Activated gamma-delta T cell treated with anti-CD3 and anti-CD28 coated beads, Interleukin-2, amount 50 U/mL, for 16 hours (primary cell): ENCODE data around the gene UBN2.
"Not testable (repeated sequence)": the region's sequence is repeated elsewhere in the genome, so short reads cannot be mapped to it uniquely, and the experiment has no call there.

Source experiments
- DNase-seq: peaks from one replicate; pipeline ENCODE4 v3.0.0-alpha.2; 2020; ENCODE audit warnings: low read depth

Gene UBN2

DNA sequence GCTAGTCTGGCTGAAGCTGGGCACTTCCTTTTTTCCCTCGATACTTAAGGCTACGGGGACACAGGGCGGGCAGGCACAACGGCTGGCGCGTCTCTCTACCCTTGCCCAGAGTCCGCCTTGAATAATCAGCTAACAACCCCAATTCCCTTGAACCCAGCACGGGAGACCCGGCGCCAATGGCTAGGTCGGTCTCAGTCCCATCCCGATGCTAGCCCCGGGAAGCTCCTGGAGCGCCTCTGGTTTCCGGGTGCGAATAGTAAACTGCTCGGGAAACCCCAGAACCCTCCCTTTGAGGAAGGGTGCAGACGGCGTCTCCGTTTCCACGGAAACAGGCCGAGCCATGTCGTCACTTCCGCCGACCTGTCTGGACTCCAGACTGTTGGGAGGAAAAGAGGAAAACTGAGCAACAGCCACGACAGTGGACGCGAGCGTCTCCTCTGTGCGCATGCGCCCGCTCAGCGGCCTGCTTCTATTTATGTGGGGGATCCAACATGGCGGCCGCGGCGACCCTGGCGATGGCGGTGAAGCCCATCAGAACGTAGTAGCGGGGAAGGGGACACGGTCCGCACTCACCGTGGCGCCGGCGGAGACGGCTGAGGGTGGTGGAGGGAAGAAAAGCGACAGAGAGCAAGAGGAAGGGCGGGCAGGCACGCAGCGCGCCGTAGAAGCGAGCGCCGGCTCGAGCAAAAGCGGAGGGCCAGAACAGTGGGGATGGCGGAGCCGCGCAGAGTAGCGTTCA is at the start of gene UBN2:
TSS of gene UBN2 (plus strand) at position 464 of the 739 bp plus-strand sequence. CDS start at position 712, 248 bp downstream.
- DNase-seq, result peak; percentile 80

DNA sequence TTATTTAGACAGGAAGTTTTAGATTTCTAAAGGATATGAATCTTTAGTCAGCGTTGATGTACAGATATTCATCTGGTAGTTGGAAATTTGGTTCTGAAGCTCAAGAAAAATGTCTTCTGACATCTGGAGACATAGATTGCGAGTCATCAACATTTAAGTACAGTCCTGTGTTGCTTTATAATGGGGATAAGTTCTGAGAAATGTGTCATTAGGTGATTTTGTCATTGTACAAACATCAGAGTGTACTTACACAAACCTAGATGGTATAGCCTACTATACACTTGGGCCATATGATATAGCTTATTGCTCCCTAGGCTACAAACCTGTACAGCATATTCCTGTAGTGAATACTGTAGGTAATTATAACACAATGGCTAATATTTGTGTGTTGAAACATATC is 49.6 kb upstream of the UBN2 start:
- no peak for DNase-seq

DNA sequence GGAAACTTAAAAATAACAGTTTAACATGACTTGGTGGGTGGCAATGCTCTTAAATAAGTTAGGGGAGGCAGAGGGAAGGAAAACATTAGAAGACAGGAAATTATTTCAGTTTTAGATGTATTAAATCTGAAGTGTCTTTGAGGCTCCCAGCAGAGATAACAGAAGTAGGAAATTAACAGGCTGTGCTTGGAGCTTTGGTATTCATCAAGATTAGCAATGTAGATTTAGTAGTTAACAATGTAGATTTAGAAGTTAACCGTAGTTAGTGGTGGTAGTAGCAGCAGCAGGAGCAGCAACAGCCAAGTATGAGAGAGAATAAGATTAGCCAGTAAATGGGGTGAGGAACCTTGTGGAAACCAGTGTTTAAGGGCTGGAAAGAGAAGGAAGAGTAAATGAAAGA is 48.7 kb upstream of the UBN2 start:
- DNase-seq, result no peak

DNA sequence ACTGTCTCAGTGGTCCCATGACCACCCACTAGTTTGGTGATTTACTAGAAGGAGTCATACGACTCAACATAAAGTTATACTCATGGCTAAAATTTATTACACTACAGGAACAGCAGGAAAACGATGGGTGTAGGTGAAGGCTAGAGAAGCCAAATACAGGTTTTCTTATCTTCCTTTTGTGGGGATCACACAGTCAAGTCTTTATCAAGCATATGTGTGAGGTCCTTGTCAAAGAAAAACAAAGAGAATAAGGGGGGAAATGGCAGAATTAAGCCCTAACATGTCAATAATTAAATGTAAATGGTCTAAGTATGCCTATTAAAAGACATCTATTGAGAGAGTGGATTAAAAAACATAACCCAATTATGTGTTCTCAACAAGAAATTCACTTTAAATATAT is 47.8 kb upstream of the UBN2 start:
- DNase-seq, result no peak

DNA sequence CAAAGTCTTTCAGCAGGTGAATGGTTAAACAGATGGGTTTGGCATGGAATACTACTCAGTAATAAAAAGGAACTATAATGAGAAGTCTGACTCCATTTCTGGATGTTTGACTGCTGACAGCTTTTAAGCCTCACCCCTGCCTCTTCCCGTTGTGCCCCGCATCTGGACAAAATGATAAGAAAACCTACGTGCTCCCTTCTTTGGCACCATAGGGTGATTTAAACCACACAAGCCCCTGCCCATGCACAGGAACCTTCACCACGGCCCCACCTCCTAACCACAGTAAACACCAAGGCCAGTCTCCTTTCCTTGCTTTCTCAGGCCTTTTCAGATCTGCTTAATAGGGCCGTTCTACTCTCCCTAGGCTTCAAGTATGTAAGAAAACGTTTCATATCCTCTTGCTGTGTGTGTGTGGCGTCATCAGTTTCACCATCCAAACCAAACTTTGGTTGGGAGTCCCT is 47.1 kb upstream of the UBN2 start:
- DNase-seq, result no peak

DNA sequence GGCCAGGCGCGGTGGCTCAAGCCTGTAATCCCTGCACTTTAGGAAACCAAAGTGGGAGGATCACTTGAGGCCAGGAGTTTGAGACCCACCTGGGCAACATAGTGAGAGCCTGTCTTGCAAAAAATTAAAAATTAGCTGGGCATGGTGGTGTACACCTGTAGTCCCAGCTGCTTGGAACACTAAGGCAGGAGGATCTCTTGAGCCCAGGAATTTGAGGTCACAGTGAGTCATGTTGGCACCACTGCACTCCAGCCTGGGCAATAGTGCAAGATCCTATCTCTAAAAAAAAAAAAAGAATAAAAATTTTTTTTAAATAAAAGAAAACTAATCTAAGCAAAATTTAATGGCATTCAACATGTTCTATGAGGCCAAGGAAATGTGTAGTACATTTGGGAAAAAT is 44.9 kb upstream of the UBN2 start:
- no peak for DNase-seq

DNA sequence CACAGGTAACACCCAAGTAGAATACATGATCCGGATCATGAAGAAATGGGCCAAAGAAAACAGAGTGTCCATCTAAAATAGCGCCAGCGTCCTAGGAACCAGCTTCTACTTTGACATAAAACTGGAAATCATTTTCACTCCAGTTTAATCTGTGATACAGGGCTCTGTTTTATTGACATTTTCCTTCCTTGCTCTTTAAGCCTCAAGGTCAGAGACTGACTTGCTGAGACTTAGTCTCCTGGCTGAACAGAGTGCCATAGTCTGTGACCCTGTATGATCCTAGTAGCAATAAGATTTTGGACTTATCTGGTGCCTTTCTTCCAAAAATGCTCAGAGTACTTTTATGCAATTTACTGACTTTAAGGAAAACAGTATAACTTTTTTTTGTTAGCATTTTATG is 41.7 kb upstream of the UBN2 start:
- no peak for DNase-seq

DNA sequence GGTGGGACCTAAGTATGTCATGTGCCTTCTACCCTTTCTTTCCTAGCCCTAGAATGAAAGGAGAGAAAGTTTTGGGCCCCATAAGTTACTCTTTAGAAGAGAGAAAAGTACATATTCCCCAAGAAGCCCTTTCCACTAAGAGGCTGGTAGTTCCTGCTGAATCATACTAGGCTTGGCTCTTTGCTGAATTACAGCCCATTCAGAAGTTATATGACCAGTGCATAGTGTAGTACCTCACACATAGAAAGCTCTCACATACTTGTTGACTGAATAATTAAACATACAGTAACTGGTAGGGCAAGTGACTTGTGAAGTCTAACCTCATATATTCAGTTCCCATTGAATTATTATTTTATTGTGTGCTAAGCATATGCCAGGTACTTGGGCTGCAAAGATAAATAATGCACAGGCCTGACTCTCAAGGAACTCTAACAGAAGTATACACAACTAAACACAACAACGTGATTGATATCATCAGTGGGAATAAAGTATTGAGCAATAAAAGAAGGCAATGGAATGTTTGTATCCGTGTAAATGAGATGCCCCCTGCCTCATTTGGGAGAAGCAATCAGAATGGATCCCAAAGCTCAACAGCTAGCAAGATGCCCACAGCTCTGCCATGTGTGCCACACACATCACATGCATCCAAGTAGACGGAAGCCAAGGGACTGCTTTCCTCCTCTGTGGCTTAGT is 38.9 kb upstream of the UBN2 start:
- DNase-seq, result no peak

DNA sequence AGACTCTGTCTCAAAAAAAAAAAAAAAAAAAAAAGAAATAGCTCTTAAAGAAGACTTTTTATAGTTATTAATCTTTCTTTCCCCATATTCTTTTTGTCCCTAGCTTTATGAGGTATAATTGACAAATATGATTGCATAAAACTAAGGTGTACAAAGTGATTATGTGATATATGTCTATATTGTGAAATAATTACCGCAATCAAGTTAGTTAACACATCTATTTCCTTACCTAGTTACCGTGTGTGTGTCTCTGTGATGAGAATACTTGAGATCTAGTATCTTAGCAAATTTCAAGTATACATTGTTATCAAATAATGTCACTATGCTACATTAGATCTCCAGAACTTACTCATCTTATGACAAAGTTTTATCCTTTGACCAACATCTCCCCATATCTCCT is 30.7 kb upstream of the UBN2 start:
- DNase-seq, result no peak

DNA sequence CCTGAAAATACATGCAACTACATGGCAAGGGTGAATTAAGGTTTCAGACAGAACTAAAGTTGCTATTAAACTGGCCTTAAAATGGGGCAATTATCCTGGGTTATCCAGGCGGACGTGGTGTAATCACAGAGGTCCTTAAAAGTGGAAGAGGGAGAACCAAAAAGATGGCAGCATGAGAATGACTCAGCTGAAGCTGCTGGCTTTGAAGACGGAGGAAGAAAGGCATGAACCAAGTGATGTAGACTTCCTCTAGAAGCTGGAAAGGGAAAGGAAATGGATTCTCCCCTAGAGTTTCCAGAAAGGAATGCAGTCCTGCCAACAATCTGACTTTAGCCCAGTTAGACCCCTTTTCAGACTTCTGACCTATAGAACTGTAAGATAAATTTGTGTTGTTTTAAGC is 27.0 kb upstream of the UBN2 start:
- DNase-seq, result no peak

DNA sequence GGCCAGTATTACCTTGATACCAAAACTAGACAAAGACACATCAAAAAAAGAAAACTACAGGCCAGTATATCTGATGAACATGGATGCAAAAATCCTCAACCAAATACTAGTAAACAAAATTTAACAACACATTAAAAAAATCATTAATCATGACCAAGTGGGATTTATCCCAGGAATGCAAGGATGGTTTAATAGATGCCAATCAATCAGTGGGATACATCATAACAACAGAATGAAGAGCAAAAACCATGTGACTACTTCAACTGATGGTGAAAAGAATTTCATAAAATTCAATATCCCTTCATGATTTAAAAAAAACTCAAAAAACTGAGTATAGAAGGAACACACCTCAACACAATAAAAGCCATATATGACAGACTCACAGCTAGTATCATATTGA is 25.2 kb upstream of the UBN2 start:
- DNase-seq, result no peak

DNA sequence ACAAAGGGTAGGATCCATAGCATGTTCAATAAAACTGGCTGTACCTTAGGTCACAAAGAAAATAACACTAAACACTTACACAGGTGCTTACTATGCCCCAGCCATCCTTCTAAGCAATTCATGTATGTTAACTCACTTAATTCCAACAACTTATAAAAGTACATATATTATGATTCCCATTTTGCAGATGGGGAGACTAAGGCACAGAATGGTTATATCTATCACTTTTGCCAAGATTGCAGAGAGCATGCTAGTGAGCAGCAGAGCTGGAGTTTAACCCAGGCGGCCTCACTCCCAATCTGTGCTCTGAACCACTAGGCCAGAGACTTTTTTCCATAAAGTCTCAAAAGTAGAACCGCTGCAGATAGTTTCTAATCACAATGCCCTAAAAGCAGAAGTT is 18.9 kb upstream of the UBN2 start:
- no peak for DNase-seq

DNA sequence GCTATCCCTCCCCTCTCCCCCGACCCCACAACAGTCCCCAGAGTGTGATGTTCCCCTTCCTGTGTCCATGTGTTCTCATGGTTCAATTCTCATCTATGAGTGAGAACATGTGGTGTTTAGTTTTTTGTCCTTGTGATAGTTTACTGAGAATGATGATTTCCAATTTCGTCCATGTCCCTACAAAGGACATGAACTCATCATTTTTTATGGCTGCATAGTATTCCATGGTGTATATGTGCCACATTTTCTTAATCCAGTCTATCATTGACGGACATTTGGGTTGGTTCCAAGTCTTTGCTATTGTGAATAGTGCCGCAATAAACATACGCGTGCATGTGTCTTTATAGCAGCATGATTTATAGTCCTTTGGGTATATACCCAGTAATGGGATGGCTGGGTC is 17.5 kb upstream of the UBN2 start:
- not testable (repeated sequence) for DNase-seq

DNA sequence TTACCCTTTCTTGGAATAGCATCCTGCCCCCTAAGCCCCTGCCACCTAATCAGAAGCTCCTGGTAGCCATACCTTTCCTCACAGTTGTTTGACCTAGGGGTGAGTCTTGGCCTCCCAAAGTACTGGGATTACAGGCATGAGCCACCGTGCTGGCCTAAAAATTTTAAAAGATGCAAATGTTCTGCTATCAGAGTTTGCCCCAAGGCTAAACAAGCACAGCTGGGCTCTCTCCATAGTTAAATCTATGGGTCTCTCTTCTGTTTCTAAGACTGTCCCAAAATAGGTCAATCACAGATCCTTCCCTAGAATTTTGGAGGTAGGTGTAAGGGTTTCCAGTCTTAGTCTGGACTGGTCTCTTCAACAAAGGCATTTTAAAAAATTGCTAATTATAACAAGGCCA is 12.9 kb upstream of the UBN2 start:
- DNase-seq, result no peak

DNA sequence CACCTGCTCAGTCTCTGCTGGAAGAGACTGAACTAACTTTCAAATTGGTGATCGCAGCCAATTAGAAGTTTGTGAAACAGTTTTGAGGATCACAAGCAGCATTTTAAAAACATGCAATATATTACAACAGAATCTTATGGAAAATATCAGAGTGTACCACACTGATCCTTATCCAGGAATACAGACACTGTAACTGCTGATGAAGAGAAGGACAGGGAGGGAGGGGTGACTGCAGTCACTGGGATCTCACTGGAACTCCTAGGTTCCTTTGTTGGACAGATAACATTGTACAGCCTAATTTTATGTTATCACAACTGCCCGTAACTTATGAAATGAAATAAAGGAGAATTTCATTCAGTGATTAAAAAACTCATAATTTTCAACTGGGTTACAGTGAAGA is 6.8 kb upstream of the UBN2 start:
- no peak for DNase-seq

DNA sequence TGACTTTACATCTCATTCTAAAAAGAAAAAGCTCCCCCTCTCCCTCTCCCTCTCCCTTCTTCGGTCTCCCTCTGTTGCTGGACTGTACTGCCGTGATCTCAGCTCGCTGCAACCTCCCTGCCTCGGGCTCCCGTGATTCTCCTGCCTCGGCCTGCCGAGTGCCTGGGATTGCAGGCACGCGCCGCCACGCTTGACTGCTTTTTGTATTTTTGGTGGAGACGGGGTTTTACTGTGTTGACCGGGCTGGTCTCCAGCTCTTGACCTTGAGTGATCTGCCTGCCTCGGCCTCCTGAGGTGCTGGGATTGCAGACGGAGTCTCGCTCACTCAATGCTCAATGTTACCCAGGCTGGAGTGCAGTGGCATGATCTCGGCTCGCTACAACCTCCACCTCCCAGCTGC is 6.2 kb upstream of the UBN2 start:
- DNase-seq, result not testable (repeated sequence)

DNA sequence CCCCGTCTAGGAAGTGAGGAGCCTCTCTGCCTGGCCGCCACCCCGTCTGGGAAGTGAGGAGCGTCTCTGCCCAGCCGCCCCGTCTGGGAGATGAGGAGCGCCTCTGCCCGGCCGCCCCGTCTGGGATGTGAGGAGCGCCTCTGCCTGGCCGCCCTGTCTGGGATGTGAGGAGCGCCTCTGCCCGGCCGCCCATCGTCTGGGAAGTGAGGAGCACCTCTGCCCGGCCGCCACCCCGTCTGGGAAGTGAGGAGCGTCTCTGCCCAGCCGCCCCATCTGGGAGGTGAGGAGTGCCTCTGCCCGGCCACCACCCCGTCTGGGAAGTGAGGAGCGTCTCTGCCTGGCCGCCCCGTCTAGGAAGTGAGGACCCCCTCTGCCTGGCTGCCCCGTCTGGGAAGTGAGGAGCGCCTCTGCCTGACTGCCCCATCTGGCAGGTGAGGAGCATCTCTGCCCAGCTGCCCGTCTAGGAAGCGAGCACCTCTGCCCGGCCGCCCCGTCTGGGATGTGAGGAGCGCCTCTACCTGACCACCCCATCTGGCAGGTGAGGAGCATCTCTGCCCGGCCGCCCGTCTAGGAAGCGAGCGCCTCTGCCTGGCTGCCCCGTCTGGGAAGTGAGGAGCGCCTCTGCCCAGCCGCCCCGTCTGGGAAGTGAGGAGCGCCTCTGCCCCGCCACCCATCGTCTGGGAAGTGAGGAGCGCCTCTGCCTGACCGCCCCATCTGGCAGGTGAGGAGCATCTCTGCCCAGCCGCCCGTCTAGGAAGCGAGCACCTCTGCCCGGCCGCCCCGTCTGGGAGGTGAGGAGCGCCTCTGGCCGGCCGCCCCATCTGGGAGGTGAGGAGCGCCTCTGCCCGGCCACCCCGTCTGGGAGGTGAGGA is 5.5 kb upstream of the UBN2 start:
- not testable (repeated sequence) for DNase-seq

DNA sequence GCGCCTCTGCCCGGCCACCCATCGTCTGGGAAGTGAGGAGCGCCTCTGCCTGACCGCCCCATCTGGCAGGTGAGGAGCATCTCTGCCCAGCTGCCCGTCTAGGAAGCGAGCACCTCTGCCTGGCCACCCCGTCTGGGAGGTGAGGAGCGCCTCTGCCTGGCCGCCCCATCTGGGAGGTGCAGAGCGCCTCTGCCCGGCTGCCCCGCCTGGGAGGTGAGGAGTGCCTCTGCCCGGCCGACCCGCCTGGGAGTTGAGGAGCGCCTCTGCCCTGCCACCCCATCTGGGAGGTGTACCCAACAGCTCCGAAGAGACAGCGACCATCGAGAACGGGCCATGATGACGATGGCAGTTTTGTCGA is 4.9 kb upstream of the UBN2 start:
- DNase-seq, result not testable (repeated sequence)

DNA sequence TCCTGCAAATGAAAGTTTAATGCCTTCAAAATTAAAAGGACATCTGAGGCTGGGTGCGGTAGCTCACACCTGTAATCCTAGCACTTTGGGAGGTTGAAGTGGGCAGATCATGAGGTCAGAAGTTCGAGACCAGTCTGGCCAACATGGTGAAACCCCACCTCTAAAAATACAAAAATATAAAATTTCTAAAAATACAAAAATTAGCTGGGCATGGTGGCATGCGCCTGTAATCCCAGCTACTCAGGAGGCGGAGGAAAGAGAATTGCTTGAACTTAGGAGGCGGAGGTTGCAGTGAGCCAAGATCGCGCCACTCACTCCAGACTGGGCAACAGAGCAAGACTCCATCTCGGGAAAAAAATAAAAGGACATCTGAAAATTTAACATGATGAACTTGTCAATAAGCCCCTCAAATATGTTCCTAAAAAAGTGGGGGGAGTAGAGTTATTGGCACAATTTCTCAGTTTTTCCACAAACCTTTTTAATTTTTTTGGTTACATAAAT is 4.0 kb upstream of the UBN2 start:
- not testable (repeated sequence) for DNase-seq

DNA sequence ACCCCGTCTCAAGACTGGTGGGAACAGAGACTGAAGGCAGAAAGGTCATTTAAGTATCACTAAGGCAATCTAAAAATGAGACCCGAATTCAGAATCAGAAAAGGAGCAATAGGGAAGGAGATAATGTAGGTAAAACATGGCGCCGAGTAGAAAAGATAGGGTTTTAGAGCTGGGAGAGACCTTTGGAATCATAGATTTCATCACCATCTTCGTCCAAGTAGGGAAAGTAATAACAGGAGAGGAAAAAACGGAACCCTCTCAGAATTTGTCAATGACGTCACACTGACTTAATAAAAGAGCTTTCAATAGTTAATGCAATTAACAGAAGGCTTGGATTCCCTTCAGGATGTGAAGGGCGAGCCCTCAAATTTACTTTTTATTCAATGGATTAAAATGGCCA is 1.0 kb upstream of the UBN2 start:
- no peak for DNase-seq

DNA sequence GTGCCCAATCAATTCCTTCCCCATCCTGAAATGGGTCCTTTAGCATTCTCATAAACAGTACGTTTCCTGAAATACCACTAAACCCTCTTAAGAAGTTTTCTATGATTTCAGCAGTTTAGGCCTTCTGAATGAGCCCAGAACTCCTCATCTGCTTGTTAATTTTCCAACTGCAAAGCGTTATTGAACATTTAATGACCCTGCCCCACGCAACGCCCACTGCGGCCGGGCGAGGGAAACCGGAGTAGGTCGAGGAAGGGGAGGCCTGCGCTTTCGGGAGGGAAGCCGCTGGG is 608 bp upstream of the UBN2 start:
- no peak for DNase-seq

DNA sequence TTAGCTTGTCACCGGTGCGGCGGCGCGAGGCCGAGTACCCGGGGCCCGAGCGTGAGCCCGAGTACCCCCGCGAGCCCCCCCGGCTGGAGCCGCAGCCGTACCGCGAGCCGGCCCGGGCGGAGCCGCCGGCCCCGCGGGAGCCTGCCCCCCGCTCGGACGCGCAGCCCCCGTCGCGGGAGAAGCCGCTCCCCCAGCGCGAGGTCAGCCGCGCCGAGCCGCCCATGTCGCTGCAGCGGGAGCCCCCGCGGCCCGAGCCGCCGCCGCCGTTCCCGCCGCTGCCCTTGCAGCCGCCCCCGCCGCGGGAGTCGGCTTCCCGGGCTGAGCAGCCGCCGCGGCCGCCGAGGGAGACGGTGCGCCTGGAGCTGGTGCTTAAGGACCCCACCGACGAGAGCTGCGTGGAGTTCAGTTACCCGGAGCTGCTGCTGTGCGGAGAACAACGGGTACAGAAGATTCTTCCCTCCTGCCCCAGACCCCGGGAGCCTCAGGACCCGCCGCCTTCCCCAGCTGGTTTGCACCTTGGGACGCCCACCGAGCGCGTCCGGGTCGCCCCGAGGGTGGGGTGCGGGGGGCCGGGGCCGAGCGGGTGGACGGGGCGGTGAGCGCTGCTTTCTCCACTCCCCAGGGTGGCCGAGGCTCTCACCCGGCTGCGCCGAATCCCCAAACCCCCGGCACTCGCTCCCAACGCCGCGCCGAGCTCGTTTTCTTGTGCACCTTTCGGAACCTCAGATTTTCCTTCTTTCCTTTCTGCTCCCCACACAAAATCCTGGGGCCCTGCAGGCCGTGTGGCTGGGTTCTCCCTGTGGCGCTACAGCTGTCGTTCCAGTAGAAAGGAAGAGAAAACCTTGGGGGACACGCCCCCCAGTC is 708 bp downstream of the UBN2 start:
- DNase-seq, result peak; percentile 1
